Activated B cell treated with CpG ODN at 0.5 μM for 24 hours (primary cell): ENCODE results near the gene L2HGDH. TPM values are rescaled to one million over a fixed set of nuclear protein-coding genes. Genes with fewer than 3 reads are reported as not detected.
A peak's percentile ranks its signal among the peaks of the same experiment; 100 is the strongest.

Source experiments
- ATAC-seq: fragments of 200-7000 bp; cut with Tn5 transposase; one replicate; pipeline ENCODE4 v1.10.0; 2021; ENCODE audit warnings: low read depth, mild to moderate bottlenecking, moderate library complexity
- CTCF ChIA-PET: fragments of 350-600 bp; sonication (Branson Sonifier 250); formaldehyde crosslinking; loops from one replicate; lab custom pipeline; 2021; ENCODE audit warnings: antibody characterized with exemption; lab: Charles Lee
- POLR2A ChIA-PET: fragments of 350-600 bp; sonication (Branson Sonifier 250); formaldehyde crosslinking; loops from one replicate; lab custom pipeline; 2021; ENCODE audit warnings: antibody characterized with exemption; lab: Charles Lee
- DNase-seq: peaks from one replicate; pipeline ENCODE4 v3.0.0; 2022
- H3K27ac Mint-ChIP-seq: one replicate; pipeline ENCODE4 v1.8.0; 2020; ENCODE audit warnings: mixed read lengths
- H3K27me3 Mint-ChIP-seq: one replicate; pipeline ENCODE4 v1.8.0; 2021; ENCODE audit warnings: mixed read lengths
- H3K36me3 Mint-ChIP-seq: one replicate; pipeline ENCODE4 v1.8.0; 2021; ENCODE audit warnings: low read depth, mixed read lengths
- H3K4me1 Mint-ChIP-seq: one replicate; pipeline ENCODE4 v1.8.0; 2021; ENCODE audit warnings: mixed read lengths
- H3K4me3 Mint-ChIP-seq: one replicate; pipeline ENCODE4 v1.8.0; 2020; ENCODE audit warnings: mild to moderate bottlenecking, mixed read lengths
- H3K9me3 Mint-ChIP-seq: one replicate; pipeline ENCODE4 v1.8.0; 2020; ENCODE audit warnings: mixed read lengths
- intact Hi-C: fragments of 100-400 bp; cut with micrococcal nuclease; formaldehyde crosslinking; loops from one replicate; pipeline ENCODE4 v1.15.1; 2024
- total RNA-seq: library from RNA; stranded (reverse); gene quantifications from 2 replicates; pipeline ENCODE4 v1.2.3, GENCODE V29; 2022
- TF ChIP-seq, protein P1 (sequence below): fragments of 200-600 bp; IDR thresholded peaks from one replicate; pipeline ENCODE4 v1.8.0; 2022; ENCODE audit warnings: antibody characterized with exemption, mild to moderate bottlenecking

The L2HGDH gene
- total RNA-seq, 1 donor from 2014 or later = 5.2 TPM

DNA sequence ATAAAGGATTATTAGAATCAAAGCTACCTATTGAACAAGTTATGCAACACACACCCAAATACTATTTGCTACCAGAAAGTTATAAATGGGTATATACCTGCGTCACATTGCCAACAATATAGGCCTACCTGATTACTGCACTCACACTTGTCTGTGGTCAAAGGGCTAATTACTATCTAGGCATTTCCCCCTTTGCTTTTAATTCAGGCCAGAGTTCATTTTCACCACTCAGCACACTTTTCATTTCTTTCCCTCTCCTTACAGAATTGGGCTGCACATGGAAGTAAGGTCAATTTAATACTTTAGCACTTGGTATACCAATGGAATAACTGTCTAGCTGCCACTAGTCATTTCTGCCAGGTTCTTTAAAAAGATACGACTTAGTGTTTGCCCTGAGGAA, 82.3 kb downstream of the L2HGDH start:
- intact Hi-C loops = loop anchor here (2.0 to 10.0 kb wide), 5 partner anchors 113 to 607 kb away; partner anchors contain the start of genes KLHDC1, MGAT2, NEMF and RPL36AL
- no peaks in the 10 kb centered on the region for H3K27me3 Mint-ChIP-seq
- peaks cover 8% of the 10 kb centered on the region for H3K36me3 Mint-ChIP-seq
- ATAC-seq (no peak), DNase-seq (no peak)
- ChIA-PET CTCF (no interaction called here), POLR2A (interaction anchor here (1.1 to 2.3 kb wide), 2 partner anchors 113 to 368 kb away, joined by 3 to 17 read pairs; partner anchors contain the start of gene VCPKMT)
- TF ChIP-seq, protein P1, sequence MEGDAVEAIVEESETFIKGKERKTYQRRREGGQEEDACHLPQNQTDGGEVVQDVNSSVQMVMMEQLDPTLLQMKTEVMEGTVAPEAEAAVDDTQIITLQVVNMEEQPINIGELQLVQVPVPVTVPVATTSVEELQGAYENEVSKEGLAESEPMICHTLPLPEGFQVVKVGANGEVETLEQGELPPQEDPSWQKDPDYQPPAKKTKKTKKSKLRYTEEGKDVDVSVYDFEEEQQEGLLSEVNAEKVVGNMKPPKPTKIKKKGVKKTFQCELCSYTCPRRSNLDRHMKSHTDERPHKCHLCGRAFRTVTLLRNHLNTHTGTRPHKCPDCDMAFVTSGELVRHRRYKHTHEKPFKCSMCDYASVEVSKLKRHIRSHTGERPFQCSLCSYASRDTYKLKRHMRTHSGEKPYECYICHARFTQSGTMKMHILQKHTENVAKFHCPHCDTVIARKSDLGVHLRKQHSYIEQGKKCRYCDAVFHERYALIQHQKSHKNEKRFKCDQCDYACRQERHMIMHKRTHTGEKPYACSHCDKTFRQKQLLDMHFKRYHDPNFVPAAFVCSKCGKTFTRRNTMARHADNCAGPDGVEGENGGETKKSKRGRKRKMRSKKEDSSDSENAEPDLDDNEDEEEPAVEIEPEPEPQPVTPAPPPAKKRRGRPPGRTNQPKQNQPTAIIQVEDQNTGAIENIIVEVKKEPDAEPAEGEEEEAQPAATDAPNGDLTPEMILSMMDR = no peak
- peak overlapping the region; percentile 39 for H3K27ac Mint-ChIP-seq
- H3K9me3 Mint-ChIP-seq = no peaks in the 10 kb centered on the region
- peaks cover 54% of the 10 kb centered on the region for H3K4me1 Mint-ChIP-seq
- peak overlapping the region; percentile 93 for H3K4me3 Mint-ChIP-seq

DNA sequence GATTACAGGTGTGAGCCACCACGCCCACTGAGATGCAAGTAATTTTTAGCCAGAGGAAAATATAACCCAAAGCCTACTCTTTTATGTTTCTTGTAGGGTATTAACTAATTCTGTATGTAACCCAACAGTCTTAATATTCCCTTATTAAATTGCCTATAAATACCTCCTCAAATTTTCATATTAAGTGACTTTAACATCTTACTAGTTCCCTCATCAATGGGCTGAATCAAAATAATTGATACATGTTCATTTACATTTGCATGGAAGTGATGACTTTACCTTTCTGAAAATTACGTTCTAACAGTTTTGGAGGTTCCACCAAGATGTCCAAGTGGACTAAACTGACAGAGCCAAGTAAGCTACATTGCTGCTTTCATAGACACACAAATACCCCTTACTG, 83.7 kb downstream of the L2HGDH start:
- H3K4me1 Mint-ChIP-seq = peaks cover 56% of the 10 kb centered on the region
- DNase-seq (no peak), ATAC-seq (no peak)
- ChIA-PET POLR2A (interaction anchor here (0.5 kb wide), 1 partner anchor 29 kb away, joined by 4 read pairs; no protein-coding TSS in a partner anchor), CTCF (no interaction called here)
- no peaks in the 10 kb centered on the region for H3K27me3 Mint-ChIP-seq
- intact Hi-C loops = no loop called here
- H3K9me3 Mint-ChIP-seq = no peaks in the 10 kb centered on the region
- peaks cover 8% of the 10 kb centered on the region for H3K36me3 Mint-ChIP-seq
- TF ChIP-seq, protein P1 = no peak
- H3K4me3 Mint-ChIP-seq = no peak overlapping the region
- no peak overlapping the region for H3K27ac Mint-ChIP-seq

DNA sequence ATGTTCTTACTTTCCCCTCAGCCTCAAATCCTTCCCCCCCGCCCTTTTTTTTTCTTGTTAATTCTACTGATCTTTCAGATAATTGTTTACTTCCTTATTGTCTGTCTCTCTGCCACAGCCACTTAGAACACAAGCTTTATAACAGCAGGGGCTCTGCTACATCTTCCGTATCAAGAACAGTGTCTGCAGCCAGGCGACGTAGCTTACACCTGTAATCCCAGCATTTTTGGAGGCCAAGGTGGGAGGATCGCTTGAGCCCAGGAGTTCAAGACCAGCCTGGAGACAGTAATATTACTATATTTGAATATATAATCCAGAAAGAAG, 86.1 kb downstream of the L2HGDH start:
- Mint-ChIP-seq H3K4me3 (no peak overlapping the region), H3K9me3 (no peaks in the 10 kb centered on the region), H3K27ac (no peak overlapping the region), H3K36me3 (peaks cover 19% of the 10 kb centered on the region), H3K4me1 (peaks cover 56% of the 10 kb centered on the region), H3K27me3 (no peaks in the 10 kb centered on the region)
- intact Hi-C loops = no loop called here
- ATAC-seq = no peak
- TF ChIP-seq, protein P1 = no peak
- no peak for DNase-seq
- POLR2A ChIA-PET = interaction anchor here (0.7 kb wide), 2 partner anchors 85 to 364 kb away, joined by 3 read pairs; no protein-coding TSS in a partner anchor
- CTCF ChIA-PET = no interaction called here

DNA sequence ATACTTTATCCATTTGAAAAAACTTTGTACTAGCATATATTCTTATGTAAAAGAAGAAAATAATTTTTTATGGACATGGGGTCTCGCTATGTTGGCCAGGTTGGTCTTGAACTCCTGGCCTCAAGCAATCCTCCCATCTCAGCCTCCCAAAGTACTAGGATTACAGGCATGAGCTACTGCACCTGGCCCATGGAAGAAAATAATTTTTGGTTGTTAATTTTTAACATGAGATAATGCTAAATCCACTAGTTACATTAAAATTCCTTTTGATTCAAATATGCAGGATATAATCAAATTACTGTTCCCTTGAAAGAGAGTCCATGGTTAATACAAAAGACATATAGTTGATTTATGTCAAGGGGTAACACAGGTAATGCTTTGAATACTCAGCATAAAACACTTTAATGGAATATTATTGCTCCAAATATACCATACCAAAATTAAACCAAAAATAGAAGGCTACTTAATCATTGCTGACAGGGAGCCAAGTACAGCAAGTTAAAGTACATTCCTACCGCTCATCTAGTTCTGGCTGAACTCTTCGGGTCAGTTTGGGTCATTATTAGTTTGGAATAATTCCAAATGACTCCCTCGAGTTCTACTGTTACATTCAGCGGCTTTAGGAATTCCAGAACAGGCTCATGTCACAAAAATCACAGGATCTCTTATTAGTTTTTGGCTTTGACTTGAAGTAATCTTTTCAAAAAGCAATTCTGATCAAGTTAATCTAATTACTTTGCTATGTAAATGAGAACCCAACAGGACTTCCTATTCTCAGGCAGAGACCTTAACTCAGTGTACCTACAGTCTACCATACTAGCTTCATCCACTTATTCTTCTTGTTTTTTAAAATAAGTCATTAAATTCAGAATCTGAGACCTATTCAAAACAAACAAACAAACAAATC, 86.7 kb downstream of the L2HGDH start:
- Mint-ChIP-seq H3K27ac (peak overlapping the region; percentile 35), H3K27me3 (no peaks in the 10 kb centered on the region), H3K9me3 (no peaks in the 10 kb centered on the region), H3K4me3 (no peak overlapping the region), H3K36me3 (peaks cover 14% of the 10 kb centered on the region), H3K4me1 (peaks cover 54% of the 10 kb centered on the region)
- DNase-seq = no peak
- CTCF ChIA-PET = no interaction called here
- TF ChIP-seq, protein P1 = no peak
- no peak for ATAC-seq
- intact Hi-C loops = no loop called here
- POLR2A ChIA-PET = interaction anchor here (0.7 kb wide), 2 partner anchors 86 to 364 kb away, joined by 3 read pairs; no protein-coding TSS in a partner anchor

DNA sequence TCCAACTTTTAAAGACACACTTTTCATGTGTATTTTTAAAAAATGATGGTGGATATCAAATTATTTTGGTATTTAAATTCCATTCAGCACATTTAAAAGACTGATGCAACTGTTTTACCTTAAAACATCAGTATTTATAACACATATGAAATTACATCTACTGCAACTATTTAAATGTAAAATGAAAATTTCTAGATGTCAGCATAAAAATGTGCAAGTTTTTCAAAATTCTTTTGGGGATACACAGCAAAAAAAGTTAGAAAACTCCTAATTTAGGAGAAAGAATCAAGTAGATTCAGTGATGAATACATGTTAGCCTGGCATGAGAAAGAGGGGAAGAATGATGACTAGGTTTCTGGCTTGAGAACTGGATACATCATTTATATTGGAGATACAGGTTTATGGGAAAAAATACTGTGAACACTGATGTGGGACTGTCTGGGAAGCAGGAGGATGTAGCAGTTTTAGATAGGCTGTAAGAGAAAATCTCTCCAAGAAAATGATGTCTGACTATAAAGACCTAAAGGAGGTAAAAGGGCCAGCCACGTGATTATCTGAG, 89.9 kb downstream of the L2HGDH start:
- Mint-ChIP-seq H3K9me3 (no peaks in the 10 kb centered on the region), H3K4me1 (peaks cover 50% of the 10 kb centered on the region), H3K4me3 (no peak overlapping the region), H3K27ac (peak overlapping the region; percentile 18), H3K27me3 (no peaks in the 10 kb centered on the region), H3K36me3 (peaks cover 16% of the 10 kb centered on the region)
- DNase-seq (no peak), ATAC-seq (no peak)
- POLR2A ChIA-PET = no interaction called here
- TF ChIP-seq, protein P1 = no peak
- intact Hi-C loops = no loop called here
- CTCF ChIA-PET = no interaction called here
